Measurements from ENCODE around the gene SUSD6. TPM values are rescaled to one million over a fixed set of nuclear protein-coding genes. Genes with fewer than 3 reads are reported as not detected.

The SUSD6 gene
- total RNA-seq, 2 experiments from 2014 or later = 63.4 to 65.2 TPM

DNA sequence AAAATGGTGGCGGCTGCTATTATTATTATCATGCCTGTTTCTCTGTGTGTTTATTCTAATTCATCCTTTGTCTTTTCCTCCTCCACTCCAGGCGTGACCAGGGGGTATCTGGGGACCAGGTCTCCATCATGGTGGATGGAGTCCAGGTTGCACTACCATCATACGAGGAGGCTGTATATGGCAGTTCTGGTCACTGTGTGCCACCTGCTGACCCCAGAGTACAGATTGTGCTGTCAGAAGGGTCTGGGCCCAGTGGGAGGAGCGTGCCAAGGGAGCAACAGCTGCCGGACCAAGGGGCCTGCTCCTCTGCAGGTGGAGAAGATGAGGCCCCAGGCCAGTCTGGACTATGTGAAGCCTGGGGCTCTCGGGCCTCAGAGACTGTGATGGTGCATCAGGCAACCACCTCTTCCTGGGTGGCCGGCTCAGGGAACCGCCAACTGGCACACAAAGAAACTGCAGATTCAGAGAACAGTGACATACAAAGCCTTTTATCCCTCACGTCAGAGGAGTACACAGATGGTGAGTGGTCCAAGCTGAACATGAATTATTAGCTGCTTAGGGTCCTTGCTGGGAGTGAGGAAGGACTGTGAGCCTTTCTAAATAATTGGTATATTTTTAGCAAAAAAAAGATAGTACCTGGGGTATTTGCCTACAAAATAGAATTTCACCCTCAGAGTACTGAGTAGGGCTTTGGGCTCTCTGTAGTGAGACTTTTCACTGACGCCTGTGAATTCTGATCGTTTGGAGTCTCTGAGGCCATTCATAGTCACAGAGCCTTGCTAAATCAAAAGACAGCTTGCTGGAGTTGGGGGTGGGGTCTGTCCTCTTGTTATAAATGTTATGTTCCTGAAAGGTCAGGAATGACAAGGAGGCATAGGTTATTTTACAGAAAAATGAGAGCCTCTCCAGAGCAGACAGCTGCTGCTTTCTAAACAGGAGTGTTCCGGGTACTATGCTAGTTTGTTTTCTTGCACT is 97.5 kb downstream of the SUSD6 start:
- peaks cover 88% of the 10 kb centered on the region for H3K4me1 Mint-ChIP-seq
- H3K9me3 Mint-ChIP-seq = no peaks in the 10 kb centered on the region
- H3K36me3 Mint-ChIP-seq (ENCODE audit: low read depth) = peaks cover 80% of the 10 kb centered on the region
- H3K27ac Mint-ChIP-seq = peak overlapping the region; percentile 43
- POLR2A ChIA-PET = interaction anchor here (0.7 to 1.5 kb wide), 4 partner anchors 9 to 100 kb away, joined by 3 to 8 read pairs (median 4); no protein-coding TSS in a partner anchor
- no peaks in the 10 kb centered on the region for H3K27me3 Mint-ChIP-seq
- CTCF ChIA-PET = interaction anchor here (0.7 to 3.1 kb wide), 13 partner anchors 9 to 121 kb away, joined by 3 to 15 read pairs (median 3); no protein-coding TSS in a partner anchor
- no peak overlapping the region for H3K4me3 Mint-ChIP-seq
- DNase-seq = peak; percentile 60

DNA sequence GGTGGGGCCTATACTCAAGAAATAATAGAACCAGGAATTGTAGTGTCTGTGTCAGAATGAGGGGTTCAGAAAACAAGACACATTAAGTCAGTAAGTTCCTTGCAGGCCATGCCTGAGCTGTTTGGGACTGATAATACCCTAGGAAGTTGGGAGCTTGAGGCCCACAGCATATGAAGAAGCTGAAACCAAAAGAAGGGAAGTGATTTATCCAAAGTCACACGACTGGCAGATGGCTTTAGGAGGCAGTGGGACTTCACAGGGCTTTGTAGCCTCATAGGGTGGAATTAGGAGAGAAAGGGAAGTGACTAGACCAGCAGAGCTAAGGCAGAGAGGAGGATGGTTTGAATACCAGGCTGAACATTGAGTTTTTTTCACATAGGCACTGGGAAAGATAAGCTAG is 99.0 kb downstream of the SUSD6 start:
- peaks cover 81% of the 10 kb centered on the region for H3K36me3 Mint-ChIP-seq (ENCODE audit: low read depth)
- DNase-seq = no peak
- peak overlapping the region; percentile 37 for H3K27ac Mint-ChIP-seq
- no peaks in the 10 kb centered on the region for H3K9me3 Mint-ChIP-seq
- H3K4me3 Mint-ChIP-seq = no peak overlapping the region
- no peaks in the 10 kb centered on the region for H3K27me3 Mint-ChIP-seq
- ChIA-PET CTCF (interaction anchor here (1.1 to 3.1 kb wide), 7 partner anchors 17 to 105 kb away, joined by 3 to 15 read pairs (median 4); no protein-coding TSS in a partner anchor), POLR2A (interaction anchor here (1.3 to 1.6 kb wide), 4 partner anchors 10 to 99 kb away, joined by 3 to 6 read pairs (median 3); partner anchors contain the start of genes SRSF5 and SUSD6)
- peaks cover 86% of the 10 kb centered on the region for H3K4me1 Mint-ChIP-seq

DNA sequence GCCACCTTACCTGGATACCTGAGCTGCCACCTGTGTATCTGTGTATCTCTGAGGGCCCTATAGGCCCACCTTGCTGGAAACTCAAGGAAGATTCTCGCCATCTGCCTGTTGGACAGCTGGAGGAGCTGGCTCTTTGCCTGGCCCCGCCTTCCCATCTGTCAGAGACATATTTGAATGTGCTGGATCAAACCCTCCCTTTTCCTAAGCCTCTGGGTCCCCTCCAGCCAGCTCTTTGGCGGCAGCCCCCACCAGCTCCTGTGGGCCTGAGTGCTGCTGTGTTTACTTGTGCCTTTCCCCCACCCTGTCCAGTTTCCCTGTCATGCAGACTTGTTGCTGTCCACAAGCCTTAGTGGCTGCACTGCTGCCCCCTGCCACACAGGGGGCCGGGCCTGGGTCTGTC is 99.7 kb downstream of the SUSD6 start:
- no peaks in the 10 kb centered on the region for H3K9me3 Mint-ChIP-seq
- H3K4me1 Mint-ChIP-seq = peaks cover 84% of the 10 kb centered on the region
- ChIA-PET POLR2A (interaction anchor here (1.0 to 1.6 kb wide), 3 partner anchors 11 to 55 kb away, joined by 3 to 6 read pairs (median 3); partner anchors contain the start of gene SRSF5), CTCF (interaction anchor here (3.1 kb wide), 1 partner anchor 16 kb away, joined by 15 read pairs; no protein-coding TSS in a partner anchor)
- peak overlapping the region; percentile 88 for H3K27ac Mint-ChIP-seq
- no peak for DNase-seq
- no peak overlapping the region for H3K4me3 Mint-ChIP-seq
- H3K27me3 Mint-ChIP-seq = no peaks in the 10 kb centered on the region
- H3K36me3 Mint-ChIP-seq (ENCODE audit: low read depth) = peaks cover 74% of the 10 kb centered on the region

DNA sequence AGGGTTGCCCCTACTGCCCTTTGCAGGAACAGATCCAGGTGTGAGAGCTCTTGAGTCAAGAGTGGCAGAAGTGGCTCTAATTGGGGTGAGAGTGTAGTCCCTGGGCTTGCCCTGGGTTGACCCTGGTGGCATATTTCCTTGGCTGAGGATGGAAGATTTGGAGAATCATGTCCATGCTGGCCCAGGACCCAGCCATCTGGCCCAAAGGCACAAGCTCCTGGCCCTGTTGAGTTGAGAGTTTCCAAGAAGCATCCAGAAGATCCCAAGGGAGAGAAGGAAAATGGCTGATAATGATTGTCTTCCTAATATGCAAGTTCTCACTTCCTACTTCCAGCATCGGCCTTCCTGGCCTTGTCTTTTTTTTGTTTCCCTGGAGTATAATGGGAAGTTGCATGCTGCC is 100.1 kb downstream of the SUSD6 start:
- no peak for DNase-seq
- Mint-ChIP-seq H3K27me3 (no peaks in the 10 kb centered on the region), H3K4me3 (no peak overlapping the region), H3K36me3 (ENCODE audit: low read depth) (peaks cover 71% of the 10 kb centered on the region), H3K27ac (peak overlapping the region; percentile 88), H3K9me3 (no peaks in the 10 kb centered on the region), H3K4me1 (peaks cover 87% of the 10 kb centered on the region)
- CTCF ChIA-PET = interaction anchor here (3.1 kb wide), 1 partner anchor 15 kb away, joined by 15 read pairs; no protein-coding TSS in a partner anchor
- POLR2A ChIA-PET = interaction anchor here (1.0 to 1.4 kb wide), 2 partner anchors 18 to 44 kb away, joined by 3 read pairs; no protein-coding TSS in a partner anchor

DNA sequence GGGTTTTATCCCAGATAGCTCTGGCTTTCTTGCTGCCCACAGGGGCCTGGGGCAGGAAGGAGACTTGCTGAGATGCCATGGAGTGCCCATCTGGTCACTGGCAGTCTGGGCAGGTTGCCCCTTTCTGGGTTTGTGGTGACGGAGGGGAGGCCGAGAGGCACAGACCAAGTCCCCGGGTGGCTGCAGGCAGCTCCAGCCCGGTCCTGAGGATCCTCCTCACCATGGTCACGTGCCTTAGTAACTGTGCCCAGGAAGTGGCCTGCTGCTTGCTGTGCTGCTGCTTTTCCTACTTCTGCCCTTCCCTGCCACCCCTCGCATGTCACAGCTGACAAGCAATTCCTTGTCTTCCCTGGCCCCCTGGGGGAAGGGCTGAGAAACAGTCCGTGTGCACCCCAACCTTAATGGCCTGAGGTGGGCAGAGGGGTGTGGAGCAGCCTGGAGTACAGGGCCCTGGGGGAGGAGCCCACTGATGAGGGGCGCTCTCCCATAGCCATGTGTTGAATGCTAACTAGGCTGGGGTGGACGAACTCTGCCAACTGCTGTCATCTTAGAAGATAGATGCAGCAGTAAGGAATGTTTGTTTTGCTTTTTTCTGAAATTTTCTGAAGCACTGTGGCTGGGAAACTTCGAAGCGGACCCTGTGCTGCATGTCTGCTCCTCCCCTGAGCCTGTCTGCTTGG is 100.6 kb downstream of the SUSD6 start:
- peaks cover 87% of the 10 kb centered on the region for H3K4me1 Mint-ChIP-seq
- H3K4me3 Mint-ChIP-seq = no peak overlapping the region
- CTCF ChIA-PET = interaction anchor here (3.1 kb wide), 1 partner anchor 15 kb away, joined by 15 read pairs; no protein-coding TSS in a partner anchor
- POLR2A ChIA-PET = interaction anchor here (1.0 to 2.6 kb wide), 3 partner anchors 17 to 100 kb away, joined by 3 to 23 read pairs (median 3); partner anchors contain the start of gene SUSD6
- peak overlapping the region; percentile 88 for H3K27ac Mint-ChIP-seq
- no peaks in the 10 kb centered on the region for H3K9me3 Mint-ChIP-seq
- H3K27me3 Mint-ChIP-seq = no peaks in the 10 kb centered on the region
- DNase-seq = no peak
- peaks cover 69% of the 10 kb centered on the region for H3K36me3 Mint-ChIP-seq (ENCODE audit: low read depth)

DNA sequence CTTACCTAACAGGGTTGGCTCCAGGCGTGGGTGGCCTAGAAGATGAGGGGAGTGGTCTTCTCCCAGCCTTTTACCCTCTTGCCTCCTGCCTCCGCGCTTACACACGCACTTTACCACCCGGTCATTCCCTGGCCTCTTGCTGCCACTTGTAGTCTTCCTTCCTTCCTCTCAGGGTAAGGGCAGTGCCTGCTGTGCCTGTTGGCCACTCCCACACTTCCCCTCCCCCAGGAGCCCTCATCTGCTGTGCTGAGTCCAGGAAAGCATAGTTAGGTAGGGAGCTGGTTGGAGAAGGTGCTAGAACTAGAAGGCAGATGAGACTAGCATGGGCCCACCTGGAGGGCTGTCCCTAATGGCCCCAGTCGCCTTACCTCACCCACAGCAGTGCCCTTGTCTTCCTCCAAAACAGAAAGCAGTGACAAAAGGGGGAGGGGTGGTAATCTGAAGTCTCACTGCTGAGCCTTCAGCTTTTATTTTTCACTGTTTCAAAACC is 101.2 kb downstream of the SUSD6 start:
- Mint-ChIP-seq H3K4me1 (peaks cover 90% of the 10 kb centered on the region), H3K9me3 (no peaks in the 10 kb centered on the region), H3K36me3 (ENCODE audit: low read depth) (peaks cover 66% of the 10 kb centered on the region), H3K27ac (peak overlapping the region; percentile 88), H3K27me3 (no peaks in the 10 kb centered on the region), H3K4me3 (peak overlapping the region; percentile 33)
- DNase-seq = peak; percentile 42
- CTCF ChIA-PET = interaction anchor here (3.5 kb wide), 1 partner anchor 101 kb away, joined by 13 read pairs; the partner anchor contains the start of gene SUSD6
- POLR2A ChIA-PET = interaction anchor here (0.8 to 2.6 kb wide), 5 partner anchors 27 to 133 kb away, joined by 3 to 23 read pairs (median 4); partner anchors contain the start of gene SUSD6

DNA sequence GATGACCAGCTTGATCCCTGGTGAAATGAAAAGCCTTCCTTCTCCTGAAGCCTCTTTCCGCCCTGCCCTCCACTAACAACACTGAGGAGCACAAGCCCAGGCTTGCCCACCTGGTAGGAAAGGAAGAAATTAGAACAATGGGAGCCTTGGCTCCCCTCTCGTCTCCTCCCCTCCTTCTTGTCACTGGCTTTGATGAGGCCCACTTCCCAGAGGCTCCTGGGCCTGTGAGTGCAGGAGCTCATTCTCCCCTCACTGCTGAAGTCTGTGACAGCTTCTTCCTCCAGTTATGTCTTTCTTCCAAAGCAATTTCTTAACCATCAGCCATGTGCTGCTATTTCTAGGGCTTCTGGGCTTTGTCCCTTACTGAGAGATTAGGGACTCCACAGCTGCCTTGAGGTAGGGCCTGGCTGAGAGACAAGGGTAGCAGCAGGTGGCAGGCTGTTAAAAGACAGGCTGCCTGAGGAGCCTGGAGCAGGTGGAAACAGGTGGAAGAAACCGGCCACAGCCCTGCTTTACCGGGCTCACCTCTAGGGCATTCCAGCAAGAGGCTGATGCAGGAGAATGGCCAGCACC is 101.9 kb downstream of the SUSD6 start:
- Mint-ChIP-seq H3K9me3 (no peaks in the 10 kb centered on the region), H3K27me3 (no peaks in the 10 kb centered on the region), H3K36me3 (ENCODE audit: low read depth) (peaks cover 66% of the 10 kb centered on the region), H3K27ac (peak overlapping the region; percentile 88), H3K4me1 (peaks cover 87% of the 10 kb centered on the region), H3K4me3 (no peak overlapping the region)
- CTCF ChIA-PET = interaction anchor here (0.7 to 3.5 kb wide), 3 partner anchors 31 to 102 kb away, joined by 3 to 13 read pairs (median 3); partner anchors contain the start of gene SUSD6
- no peak for DNase-seq
- POLR2A ChIA-PET = interaction anchor here (0.8 to 2.6 kb wide), 5 partner anchors 28 to 134 kb away, joined by 3 to 23 read pairs (median 4); partner anchors contain the start of gene SUSD6

DNA sequence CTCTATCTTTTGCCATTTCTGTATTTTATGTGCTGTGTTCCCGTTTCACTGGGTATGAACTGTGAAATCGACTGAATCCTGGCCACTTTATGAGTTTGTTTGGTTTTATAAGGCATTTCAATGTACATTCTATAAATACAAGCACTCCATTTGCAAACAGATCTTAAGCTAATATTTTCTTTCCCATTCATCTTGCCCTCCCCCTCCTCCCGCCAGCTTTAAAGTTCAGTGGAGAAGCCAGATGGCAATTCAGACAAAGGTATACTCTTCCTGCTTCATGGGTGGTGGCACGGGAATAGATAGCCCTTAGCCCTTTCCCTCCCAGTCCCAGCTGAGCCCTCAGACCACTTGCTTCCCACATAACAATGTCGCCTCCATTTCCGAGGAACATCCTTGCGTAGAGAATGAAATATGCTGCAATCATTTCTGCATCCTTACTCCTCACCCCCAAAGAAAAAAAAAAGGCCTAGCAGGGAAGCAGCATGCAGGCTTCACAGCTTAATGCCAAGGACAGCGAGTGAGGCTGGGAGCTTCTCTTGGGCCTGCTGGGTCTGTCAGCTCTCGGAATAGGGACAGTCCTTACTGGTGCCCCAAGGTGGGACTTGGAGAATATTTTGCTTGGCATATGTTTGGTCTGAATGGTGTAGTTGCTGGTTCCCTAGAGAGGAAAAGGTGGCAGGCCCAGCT is 102.7 kb downstream of the SUSD6 start:
- POLR2A ChIA-PET = interaction anchor here (0.8 to 2.6 kb wide), 5 partner anchors 14 to 102 kb away, joined by 3 to 23 read pairs (median 4); partner anchors contain the start of genes SRSF5 and SUSD6
- H3K27me3 Mint-ChIP-seq = no peaks in the 10 kb centered on the region
- H3K4me3 Mint-ChIP-seq = no peak overlapping the region
- CTCF ChIA-PET = interaction anchor here (0.7 to 3.5 kb wide), 3 partner anchors 32 to 102 kb away, joined by 3 to 13 read pairs (median 3); partner anchors contain the start of gene SUSD6
- H3K4me1 Mint-ChIP-seq = peaks cover 85% of the 10 kb centered on the region
- H3K27ac Mint-ChIP-seq = peak overlapping the region; percentile 88
- peaks cover 58% of the 10 kb centered on the region for H3K36me3 Mint-ChIP-seq (ENCODE audit: low read depth)
- no peak for DNase-seq
- no peaks in the 10 kb centered on the region for H3K9me3 Mint-ChIP-seq

DNA sequence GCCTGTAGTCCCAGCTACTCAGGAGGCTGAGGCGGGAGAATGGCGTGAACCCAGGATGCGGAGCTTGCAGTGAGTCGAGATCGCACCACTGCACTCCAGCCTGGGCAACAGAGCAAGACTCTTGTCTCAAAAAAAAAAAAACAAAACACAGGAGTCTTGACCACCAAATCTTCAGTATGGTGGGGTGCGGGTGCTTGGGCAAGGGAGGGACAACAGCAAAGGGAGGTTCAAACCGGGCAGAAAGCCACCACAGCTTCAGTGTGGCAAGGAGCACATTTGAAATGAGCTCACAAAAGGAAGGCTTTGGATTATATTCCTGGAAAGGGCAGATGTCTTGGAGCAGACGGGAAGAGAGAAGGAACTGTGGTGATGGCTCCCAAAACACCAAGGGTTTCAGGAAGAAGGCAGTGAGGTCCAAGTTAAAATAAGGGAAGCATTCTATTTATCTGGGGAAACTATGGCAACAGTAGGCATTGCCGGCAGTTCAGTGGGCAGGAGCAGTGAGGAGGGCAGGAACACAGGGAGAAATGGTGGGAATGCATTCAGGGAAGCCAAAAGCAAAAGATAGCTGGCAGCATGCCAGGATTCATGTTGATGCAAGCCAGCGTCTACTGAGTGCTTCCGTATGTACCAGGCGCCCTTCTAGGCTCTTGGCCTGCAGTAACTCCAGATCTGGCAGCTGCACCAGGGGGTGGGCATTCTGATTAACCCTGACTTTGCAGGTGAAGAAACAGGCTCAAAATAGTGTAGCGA is 104.5 kb downstream of the SUSD6 start:
- ChIA-PET CTCF (interaction anchor here (0.7 to 3.5 kb wide), 5 partner anchors 13 to 111 kb away, joined by 3 to 13 read pairs (median 6); partner anchors contain the start of gene SUSD6), POLR2A (interaction anchor here (0.7 to 3.4 kb wide), 13 partner anchors 8 to 104 kb away, joined by 3 to 31 read pairs (median 4); partner anchors contain the start of genes SRSF5 and SUSD6)
- Mint-ChIP-seq H3K27me3 (no peaks in the 10 kb centered on the region), H3K27ac (peak overlapping the region; percentile 82), H3K36me3 (ENCODE audit: low read depth) (peaks cover 45% of the 10 kb centered on the region), H3K9me3 (no peaks in the 10 kb centered on the region), H3K4me1 (peaks cover 76% of the 10 kb centered on the region), H3K4me3 (peak overlapping the region; percentile 22)
- no peak for DNase-seq

DNA sequence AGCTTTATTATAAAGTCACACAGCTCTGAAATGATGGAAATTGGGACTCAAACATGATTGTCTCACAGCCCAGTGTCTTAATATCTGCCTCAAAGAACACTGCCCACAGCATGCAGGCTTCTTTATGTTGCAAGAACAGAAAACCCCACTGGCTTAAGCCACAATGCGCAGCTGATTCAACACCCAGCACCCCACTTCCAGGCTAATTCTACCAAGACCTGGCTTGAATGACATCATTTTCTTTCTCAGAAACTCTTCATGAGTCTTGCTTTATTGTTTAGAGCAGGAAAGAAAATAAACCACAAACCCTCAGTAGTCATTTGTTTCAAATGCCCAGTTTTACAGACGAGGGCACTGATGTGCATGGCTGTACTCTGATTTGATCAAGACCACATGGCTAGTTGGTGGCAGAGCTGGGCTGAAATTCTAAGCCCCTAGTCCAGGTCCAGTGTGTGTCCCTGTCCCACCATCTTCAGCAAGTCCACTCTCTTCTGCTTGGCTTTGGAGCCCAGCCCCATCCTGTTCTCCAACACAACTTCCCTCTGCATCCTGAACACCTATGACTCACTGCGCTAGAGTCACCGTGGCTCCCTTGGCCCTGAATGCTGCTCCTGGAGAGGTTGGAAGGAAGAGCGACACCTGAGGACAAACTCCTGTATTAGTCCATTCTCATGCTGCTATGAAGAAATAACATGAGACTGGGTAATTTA is 105.2 kb downstream of the SUSD6 start:
- ChIA-PET CTCF (interaction anchor here (0.7 to 1.5 kb wide), 4 partner anchors 18 to 112 kb away, joined by 3 to 7 read pairs (median 4); no protein-coding TSS in a partner anchor), POLR2A (interaction anchor here (0.6 to 3.4 kb wide), 16 partner anchors 9 to 105 kb away, joined by 3 to 31 read pairs (median 4); partner anchors contain the start of genes SRSF5 and SUSD6)
- no peaks in the 10 kb centered on the region for H3K27me3 Mint-ChIP-seq
- peaks cover 68% of the 10 kb centered on the region for H3K4me1 Mint-ChIP-seq
- DNase-seq = peak; percentile 83
- H3K9me3 Mint-ChIP-seq = no peaks in the 10 kb centered on the region
- H3K4me3 Mint-ChIP-seq = peak overlapping the region; percentile 22
- H3K27ac Mint-ChIP-seq = peak overlapping the region; percentile 82
- peaks cover 38% of the 10 kb centered on the region for H3K36me3 Mint-ChIP-seq (ENCODE audit: low read depth)
